GM23248 (cell line): Measurements from ENCODE around the gene RBMS1. TPM values are rescaled to one million over a fixed set of nuclear protein-coding genes. Genes with fewer than 3 reads are reported as not detected.

Experiments
- DNase-seq: peaks from one replicate; pipeline ENCODE4 v3.0.0-alpha.2; 2015
- H2AFZ ChIP-seq: fragments of 200-600 bp; sonication (generic); 2 replicates; pipeline ENCODE4 v1.6.1; 2016; ENCODE audit warnings: antibody characterized with exemption
- H3F3A ChIP-seq: fragments of 200-600 bp; sonication (generic); 2 replicates; pipeline ENCODE4 v1.6.1; 2016; ENCODE audit warnings: mild to moderate bottlenecking, antibody characterized with exemption, mixed run types; ENCODE audit not compliant: insufficient read depth
- H3K27ac ChIP-seq: fragments of 200-600 bp; sonication (generic); 2 replicates; pipeline ENCODE4 v1.5.1; 2016; ENCODE audit warnings: mild to moderate bottlenecking
- H3K27me3 ChIP-seq: fragments of 200-600 bp; sonication (generic); replicated peaks from 2 replicates; pipeline ENCODE4 v1.6.1; 2016; ENCODE audit warnings: mild to moderate bottlenecking; ENCODE audit not compliant: insufficient read depth
- H3K36me3 ChIP-seq: fragments of 200-600 bp; sonication (generic); 2 replicates; pipeline ENCODE4 v1.6.1; 2016; ENCODE audit warnings: low read depth, mild to moderate bottlenecking
- H3K4me1 ChIP-seq: fragments of 200-600 bp; sonication (generic); 2 replicates; pipeline ENCODE4 v1.6.1; 2016; ENCODE audit warnings: mild to moderate bottlenecking; ENCODE audit not compliant: insufficient read depth
- H3K4me2 ChIP-seq: fragments of 200-600 bp; sonication (generic); one replicate; pipeline ENCODE4 v1.6.1; 2016; ENCODE audit warnings: mild to moderate bottlenecking; ENCODE audit not compliant: unreplicated experiment
- H3K4me3 ChIP-seq: fragments of 200-600 bp; sonication (generic); 2 replicates; pipeline ENCODE4 v1.5.1; 2016; ENCODE audit warnings: mild to moderate bottlenecking
- H3K79me2 ChIP-seq: fragments of 200-600 bp; sonication (generic); 2 replicates; pipeline ENCODE4 v1.6.1; 2016; ENCODE audit warnings: mild to moderate bottlenecking; ENCODE audit not compliant: insufficient read depth
- H3K9ac ChIP-seq: fragments of 200-600 bp; sonication (generic); 2 replicates; pipeline ENCODE4 v1.6.1; 2016; ENCODE audit warnings: mild to moderate bottlenecking
- H3K9me2 ChIP-seq: fragments of 200-600 bp; sonication (generic); 2 replicates; pipeline ENCODE4 v1.6.1; 2016; ENCODE audit warnings: mixed run types, mild to moderate bottlenecking, moderate library complexity; ENCODE audit not compliant: insufficient read depth
- H3K9me3 ChIP-seq: fragments of 200-600 bp; sonication (generic); one replicate; pipeline ENCODE4 v1.6.1; 2017; ENCODE audit warnings: low read depth
- H4K20me1 ChIP-seq: fragments of 200-600 bp; sonication (generic); 2 replicates; pipeline ENCODE4 v1.6.0; 2016; ENCODE audit not compliant: insufficient read depth
- EZH2 ChIP-seq: fragments of 200-600 bp; sonication (generic); IDR thresholded peaks from 2 replicates; pipeline ENCODE4 v1.6.1; 2018; ENCODE audit warnings: antibody characterized with exemption, mild to moderate bottlenecking; ENCODE audit not compliant: insufficient read depth, poor library complexity, severe bottlenecking
- EZH2phosphoT487 ChIP-seq: fragments of 200-600 bp; sonication (generic); IDR thresholded peaks from 2 replicates; pipeline ENCODE4 v1.6.1; 2018; ENCODE audit warnings: antibody characterized with exemption, moderate library complexity, mild to moderate bottlenecking, low read depth; ENCODE audit not compliant: insufficient read depth
- WGBS, 2 experiments: methylation state at CpG; one replicate each; pipeline ENCODE4 v1.1.6; 2015 to 2017; ENCODE audit warnings: low lambda C conversion rate in 2 of 2, low coverage in 1 of 2; ENCODE audit errors: missing lambda C conversion rate in 2 of 2; 5-methylcytosine and 5-hydroxymethylcytosine counted together
- in situ Hi-C: fragments of 300-500 bp; cut with MboI; formaldehyde crosslinking; loops from 2 replicates; pipeline ENCODE4 v1.15.0; 2020
- polyA plus RNA-seq: library from polyadenylated mRNA; unstranded; fragments of >200 nt; fragmentation: Nextera tagmentation; extraction: Ambion mirVana; gene quantifications from 2 replicates; pipeline ENCODE4 v1.2.1, GENCODE V29; 2016
- total RNA-seq: library from RNA; depleted of rRNA; stranded (reverse); fragments of >200 nt; shearing (Covaris generic); gene quantifications from 2 replicates; pipeline ENCODE4 v1.2.3, GENCODE V29; 2014

Gene RBMS1
- total and polyA plus RNA-seq, 2 experiments from 2014 or later = 72.3 to 91.7 TPM

DNA sequence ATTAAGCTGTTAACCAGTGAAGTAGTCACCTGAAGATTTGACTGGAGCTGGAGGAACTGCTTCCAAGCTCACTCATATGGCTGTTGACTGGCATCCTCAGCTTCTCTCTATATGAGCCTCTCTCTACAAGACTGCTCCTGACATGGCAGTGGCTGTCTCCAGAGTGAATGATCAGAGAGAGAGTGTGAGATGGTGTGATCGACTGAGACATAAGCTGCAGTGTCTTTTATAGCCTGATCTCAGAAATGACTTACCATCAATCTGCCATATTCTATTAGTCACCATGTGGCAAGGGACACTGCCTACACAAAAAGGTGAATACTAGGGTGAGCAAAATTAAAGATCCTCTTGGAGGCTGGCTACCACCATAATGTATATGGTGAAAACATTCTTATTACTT, 7.8 kb upstream of the RBMS1 start:
- 50 to 57% methylated on average over 1 of the region's 1 CpG for WGBS, 2 experiments
- TF ChIP-seq EZH2 (no peak), EZH2phosphoT487 (no peak)
- H3K4me3 ChIP-seq = no peak overlapping the region

GRCh38 chr2:160499865-160500264, 6.3 kb upstream of the RBMS1 start:
- Histone ChIP-seq H3K9ac (no peak overlapping the region), H4K20me1 (no peaks in the 10 kb centered on the region), H3K27me3 (no peaks in the 10 kb centered on the region), H3K4me1 (0 out of 2 replicates have a peak, but pooled peaks cover 3% of the 10 kb centered on the region), H3K9me2 (no peaks in the 10 kb centered on the region), H3K9me3 (no peaks in the 10 kb centered on the region), H3F3A (no peaks in the 10 kb centered on the region; the same call in 1 of the 2 replicates), H3K4me3 (no peak overlapping the region), H3K79me2 (no peaks in the 10 kb centered on the region), H3K4me2 (no peak overlapping the region), H3K36me3 (no peaks in the 10 kb centered on the region), H3K27ac (no peak overlapping the region), H2AFZ (no peak overlapping the region)
- no peak for DNase-seq
- TF ChIP-seq EZH2phosphoT487 = no peak
- no peak for TF ChIP-seq EZH2
- in situ Hi-C loops = no loop called here
- WGBS, 2 experiments = 63 to 75% methylated on average over 1 of the region's 1 CpG

More for the DNA sequence above, 7.8 kb upstream of the RBMS1 start:
- Histone ChIP-seq H3K4me1 (no peaks in the 10 kb centered on the region; the same call in 1 of the 2 replicates), H3K79me2 (no peaks in the 10 kb centered on the region), H4K20me1 (no peaks in the 10 kb centered on the region), H3F3A (no peaks in the 10 kb centered on the region), H3K9me3 (no peaks in the 10 kb centered on the region), H3K27ac (no peak overlapping the region), H3K36me3 (no peaks in the 10 kb centered on the region), H3K9ac (no peak overlapping the region), H3K4me2 (no peak overlapping the region), H3K9me2 (no peaks in the 10 kb centered on the region), H2AFZ (no peak overlapping the region), H3K27me3 (no peaks in the 10 kb centered on the region)
- DNase-seq = no peak
- in situ Hi-C loops = no loop called here

GRCh38 chr2:160498137-160498536, 4.5 kb upstream of the RBMS1 start:
- no peaks in the 10 kb centered on the region for H3K9me2 ChIP-seq
- peaks cover 14% of the 10 kb centered on the region; the same call in 1 of the 2 replicates for H3K79me2 ChIP-seq
- H3K36me3 ChIP-seq = no peaks in the 10 kb centered on the region
- H3K27me3 ChIP-seq = no peaks in the 10 kb centered on the region
- H3K4me3 ChIP-seq = no peak overlapping the region
- H3F3A ChIP-seq = no peaks in the 10 kb centered on the region; the same call in 1 of the 2 replicates
- 89 to 92% methylated on average over 5 of the region's 5 CpGs for WGBS, 2 experiments
- 0 out of 2 replicates have a peak, but pooled peaks cover 9% of the 10 kb centered on the region for H3K4me1 ChIP-seq
- in situ Hi-C loops = no loop called here
- H2AFZ ChIP-seq = no peak overlapping the region
- no peaks in the 10 kb centered on the region for H4K20me1 ChIP-seq
- no peak for DNase-seq
- no peak overlapping the region for H3K9ac ChIP-seq
- TF ChIP-seq EZH2 (no peak), EZH2phosphoT487 (no peak)
- no peaks in the 10 kb centered on the region for H3K9me3 ChIP-seq
- H3K27ac ChIP-seq = no peak overlapping the region
- no peak overlapping the region for H3K4me2 ChIP-seq

DNA sequence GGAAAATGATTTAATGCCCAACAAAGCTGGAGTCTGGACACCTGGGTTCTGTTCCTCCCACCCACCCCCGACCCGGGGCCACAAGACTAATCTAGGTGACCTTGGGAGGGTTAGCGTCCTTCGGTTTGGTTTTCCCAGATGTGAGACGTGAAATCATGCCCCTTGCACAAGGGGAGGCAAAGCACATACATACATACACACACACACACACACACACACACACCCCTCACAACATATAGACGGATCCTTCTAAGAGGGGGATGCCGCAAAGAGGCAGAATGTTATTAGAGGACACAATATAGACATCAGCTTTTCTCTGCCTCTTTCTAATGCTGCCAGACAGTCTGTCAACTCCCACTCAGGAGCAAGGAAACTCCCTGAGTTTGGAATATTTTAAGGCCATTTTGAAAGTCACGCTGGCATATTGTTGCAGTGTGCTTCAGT, 616 bp upstream of the RBMS1 start:
- H3K9ac ChIP-seq = peak overlapping the region; percentile 98
- no peaks in the 10 kb centered on the region for H3K36me3 ChIP-seq
- H3K9me2 ChIP-seq = no peaks in the 10 kb centered on the region
- H3K4me1 ChIP-seq = peaks cover 24% of the 10 kb centered on the region
- peak; percentile 43 for DNase-seq
- peak overlapping the region; percentile 96 for H3K27ac ChIP-seq
- H3K9me3 ChIP-seq = no peaks in the 10 kb centered on the region
- H4K20me1 ChIP-seq = 0 out of 2 replicates have a peak, but pooled peaks cover under 1% of the 10 kb centered on the region
- H3F3A ChIP-seq = peaks cover 23% of the 10 kb centered on the region
- WGBS, 2 experiments = 1 to 2% methylated on average over 8 of the region's 8 CpGs
- TF ChIP-seq EZH2phosphoT487 (no peak), EZH2 (no peak)
- peak overlapping the region; percentile 93 for H3K4me2 ChIP-seq
- in situ Hi-C loops = loop anchor here (5.0 kb wide), 1 partner anchor 473 kb away; no protein-coding TSS in a partner anchor
- H3K4me3 ChIP-seq = peak overlapping the region; percentile 98
- peaks cover 53% of the 10 kb centered on the region for H3K79me2 ChIP-seq
- H2AFZ ChIP-seq = peak overlapping the region; percentile 71
- no peaks in the 10 kb centered on the region for H3K27me3 ChIP-seq
